HG03095 (cell line): ENCODE measurements around the gene HDAC10.

Experiments
- ATAC-seq: cut with Tn5 transposase; IDR thresholded peaks from one replicate; pipeline ENCODE4 v1.9.1; 2021; ENCODE audit warnings: moderate library complexity; ENCODE audit not compliant: unreplicated experiment

Gene HDAC10

GRCh38 chr22:50244420-50245213 lies 6.4 kb downstream of the HDAC10 start, which contains the start of gene TUBGCP6:
Gene TUBGCP6 (minus strand): TSS chr22:50245023. CDS start chr22:50244459, 564 bp downstream.
- ATAC-seq, result no peak

- no peak for ATAC-seq
Observed at GRCh38 chr22:50243685-50244419, 7.2 kb downstream of the HDAC10 start.

- ATAC-seq, result no peak
Observed at GRCh38 chr22:50242406-50242949, 8.6 kb downstream of the HDAC10 start.

DNA sequence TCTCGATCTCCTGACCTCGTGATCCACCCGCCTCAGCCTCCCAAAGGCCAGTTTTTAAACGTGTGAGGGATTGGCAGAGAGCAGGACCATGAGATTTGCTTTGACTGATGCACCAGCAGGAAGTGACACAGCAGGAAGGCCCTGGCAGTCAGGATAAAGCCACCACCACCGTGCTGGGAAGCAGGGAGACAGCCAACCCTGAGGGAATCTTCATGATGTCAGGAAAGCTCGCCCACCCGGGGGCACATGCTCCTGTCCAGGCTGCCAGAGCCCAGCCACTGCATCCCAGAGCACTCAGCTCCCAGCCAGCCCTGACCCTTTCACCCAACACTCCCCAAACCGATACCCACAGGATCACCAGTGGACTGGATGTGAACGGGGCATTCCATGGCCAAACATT lies 12.3 kb downstream of the HDAC10 start:
- no peak for ATAC-seq

DNA sequence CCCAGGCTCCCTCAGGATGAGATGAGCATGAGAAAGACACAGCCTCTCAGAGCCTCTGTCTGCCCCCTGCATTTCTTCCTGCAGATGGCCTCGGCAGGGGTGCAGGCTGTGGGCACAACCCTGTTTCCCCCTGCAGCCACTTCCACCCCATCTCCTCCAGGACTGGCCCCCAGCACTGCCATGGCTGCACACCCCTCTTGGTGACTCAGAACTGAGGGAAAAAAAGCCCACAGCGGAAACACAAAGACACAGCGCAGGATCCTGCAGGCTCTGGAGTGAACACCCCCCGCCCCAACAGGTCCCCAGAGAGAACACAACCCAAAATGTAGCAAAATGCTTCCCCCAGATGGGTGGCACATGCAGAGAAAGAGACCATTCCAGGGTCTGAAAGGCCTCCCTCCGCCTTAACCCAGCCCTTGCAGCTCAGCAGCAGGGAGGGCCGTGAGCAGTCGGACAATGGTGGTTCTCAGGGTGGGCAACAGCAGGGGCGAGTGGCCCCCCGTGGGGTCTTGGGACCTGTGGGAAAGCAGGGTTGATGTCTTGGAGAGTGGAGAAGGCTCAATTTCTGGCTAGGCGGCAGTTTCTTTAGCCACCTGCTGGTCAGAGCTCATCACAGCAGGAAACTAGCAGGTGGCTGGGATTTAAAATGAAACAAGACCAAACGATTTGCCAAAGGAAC lies 14.2 kb downstream of the HDAC10 start:
- no peak for ATAC-seq

- no peak for ATAC-seq
Observed at GRCh38 chr22:50233223-50233622, 17.8 kb downstream of the HDAC10 start.

DNA sequence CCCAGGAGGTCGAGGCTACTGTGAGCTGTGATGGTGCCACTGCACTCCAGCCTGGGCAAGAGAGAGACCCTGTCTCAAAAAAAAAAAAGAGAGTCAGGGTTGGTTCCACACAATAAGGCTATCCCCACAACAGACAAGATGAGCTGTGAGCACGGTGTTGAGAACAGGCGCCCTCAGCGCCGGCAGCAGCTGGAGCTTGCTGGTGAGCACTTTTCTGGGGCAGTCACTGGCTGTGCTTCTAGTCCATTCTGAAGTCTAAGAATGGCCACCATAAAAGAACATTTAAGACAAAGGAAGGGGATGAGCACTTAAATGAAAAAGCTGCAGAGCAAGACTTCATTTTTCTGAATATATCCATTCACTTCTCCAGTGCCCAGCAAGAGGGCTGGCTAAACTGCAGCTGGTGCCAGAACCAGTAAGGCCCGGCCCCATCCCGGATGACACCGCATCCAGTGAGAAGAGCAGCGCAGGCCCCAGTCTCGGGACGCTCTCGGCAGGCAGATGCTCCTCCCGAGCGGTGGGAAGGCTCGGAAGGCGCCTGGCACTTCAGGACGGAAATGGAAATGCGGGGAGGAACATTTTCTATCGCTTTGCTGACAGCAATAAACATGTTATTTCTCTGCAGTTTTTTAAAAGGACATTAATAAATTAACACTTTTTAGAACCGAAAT lies 18.4 kb downstream of the HDAC10 start:
- no peak for ATAC-seq

- ATAC-seq, result no peak
Observed at GRCh38 chr22:50229370-50229769, 21.7 kb downstream of the HDAC10 start.

DNA sequence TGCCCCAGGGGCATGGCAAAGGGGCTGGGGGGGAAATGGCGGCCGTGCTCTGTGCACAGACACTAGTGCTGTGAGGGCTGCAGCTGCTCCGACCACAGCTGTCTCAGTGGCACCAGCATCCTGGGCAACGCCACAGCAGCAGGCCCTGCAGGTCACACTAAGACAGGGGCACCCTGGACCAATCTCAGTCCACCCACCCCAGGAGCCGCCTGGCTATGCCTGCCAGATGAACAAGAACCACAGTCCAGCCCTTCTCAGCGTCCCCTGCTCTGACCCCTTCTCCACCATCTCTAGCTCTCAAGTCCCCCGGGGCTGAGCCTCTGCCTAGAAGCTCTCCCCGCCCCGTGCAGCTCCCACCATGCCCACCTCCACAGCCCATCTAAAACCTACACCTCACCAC lies 22.7 kb downstream of the HDAC10 start:
- no peak for ATAC-seq

DNA sequence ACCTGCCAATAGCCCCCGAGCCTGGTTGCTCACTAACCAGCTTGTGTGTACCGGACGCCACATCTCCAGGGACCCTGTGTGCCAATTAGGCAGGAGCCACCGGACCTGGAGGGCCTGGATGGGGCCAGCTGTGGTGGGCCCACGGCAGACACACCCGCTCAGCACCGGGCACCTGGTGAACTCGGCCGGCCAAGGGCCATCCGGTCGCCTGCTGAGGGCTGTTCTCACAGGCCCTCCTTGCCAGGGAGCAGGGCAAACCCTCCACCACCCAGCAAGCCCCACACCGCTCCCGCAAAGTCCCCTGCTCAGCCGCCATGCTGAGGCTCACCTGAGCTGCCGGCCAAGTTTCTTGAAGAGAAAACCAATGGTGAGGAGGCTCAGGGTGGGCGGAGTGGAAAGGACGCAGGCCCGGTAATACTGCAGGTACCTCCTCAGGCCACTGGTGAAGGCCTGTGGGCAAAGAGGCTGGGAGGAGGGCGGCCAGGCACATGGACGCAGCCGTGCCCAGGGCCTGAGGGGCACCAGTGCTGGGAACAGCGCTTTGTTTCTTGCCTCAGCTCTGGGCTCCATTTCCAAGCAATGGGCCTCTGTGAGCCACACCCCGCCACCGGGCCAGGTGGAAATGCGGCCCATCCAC lies 23.4 kb downstream of the HDAC10 start:
- ATAC-seq, result no peak

DNA sequence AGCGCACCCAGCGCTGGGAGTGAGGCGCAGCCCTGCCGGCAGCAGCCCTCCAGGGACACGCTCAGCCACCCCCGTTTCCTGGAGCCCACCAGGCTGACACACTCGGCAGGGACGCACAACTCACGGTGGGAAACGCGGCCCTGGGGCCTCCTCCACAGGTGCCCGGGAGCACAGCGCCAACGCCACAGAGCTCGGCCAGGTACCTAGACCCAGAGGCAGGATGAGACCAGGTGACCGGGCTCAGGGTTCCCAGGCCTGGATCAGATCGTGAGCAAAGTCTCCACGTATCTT lies 24.2 kb downstream of the HDAC10 start:
- no peak for ATAC-seq

GRCh38 chr22:50226063-50226874 lies 24.8 kb downstream of the HDAC10 start:
- ATAC-seq, result no peak

DNA sequence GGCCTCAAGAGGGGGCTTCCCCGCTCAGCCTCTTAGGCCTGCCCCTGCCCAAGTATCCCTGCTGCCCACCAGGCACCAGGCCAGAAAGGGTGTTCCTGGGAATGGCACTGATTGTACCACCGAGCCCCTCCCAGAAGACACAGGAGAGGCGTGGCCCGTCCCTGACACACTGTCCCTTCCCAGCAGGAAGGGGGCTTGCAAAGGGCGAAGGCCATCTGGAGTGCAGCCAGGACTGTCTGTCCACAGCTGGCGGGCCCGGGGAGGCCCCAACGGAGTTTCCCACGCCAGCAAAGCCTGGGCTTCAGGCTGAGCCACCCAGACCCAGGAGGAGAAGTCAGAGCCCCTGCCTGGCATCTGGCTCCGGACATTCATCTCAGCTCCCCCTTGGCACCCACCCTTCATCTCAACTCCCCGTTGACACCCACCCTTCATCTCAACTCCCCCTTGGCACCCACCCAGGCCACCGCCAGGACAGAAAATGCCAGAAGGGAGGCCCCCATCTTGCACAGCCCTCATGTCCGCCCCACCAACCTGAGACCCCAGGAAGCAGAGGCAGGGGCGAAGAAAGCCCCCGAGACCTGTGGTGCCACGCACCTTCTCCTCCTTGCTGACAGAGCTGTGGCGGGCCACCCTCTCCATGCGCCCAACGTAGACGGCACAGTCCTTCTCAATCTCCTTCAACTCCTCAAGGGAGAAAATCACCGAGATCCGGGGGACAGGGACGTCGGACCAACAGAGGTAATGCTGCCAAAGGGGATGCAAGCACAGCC lies 25.7 kb downstream of the HDAC10 start:
- ATAC-seq, result no peak

GRCh38 chr22:50224071-50224470 lies 27.0 kb downstream of the HDAC10 start:
- no peak for ATAC-seq

- no peak for ATAC-seq
Observed at GRCh38 chr22:50222508-50222907, 28.6 kb downstream of the HDAC10 start.

DNA sequence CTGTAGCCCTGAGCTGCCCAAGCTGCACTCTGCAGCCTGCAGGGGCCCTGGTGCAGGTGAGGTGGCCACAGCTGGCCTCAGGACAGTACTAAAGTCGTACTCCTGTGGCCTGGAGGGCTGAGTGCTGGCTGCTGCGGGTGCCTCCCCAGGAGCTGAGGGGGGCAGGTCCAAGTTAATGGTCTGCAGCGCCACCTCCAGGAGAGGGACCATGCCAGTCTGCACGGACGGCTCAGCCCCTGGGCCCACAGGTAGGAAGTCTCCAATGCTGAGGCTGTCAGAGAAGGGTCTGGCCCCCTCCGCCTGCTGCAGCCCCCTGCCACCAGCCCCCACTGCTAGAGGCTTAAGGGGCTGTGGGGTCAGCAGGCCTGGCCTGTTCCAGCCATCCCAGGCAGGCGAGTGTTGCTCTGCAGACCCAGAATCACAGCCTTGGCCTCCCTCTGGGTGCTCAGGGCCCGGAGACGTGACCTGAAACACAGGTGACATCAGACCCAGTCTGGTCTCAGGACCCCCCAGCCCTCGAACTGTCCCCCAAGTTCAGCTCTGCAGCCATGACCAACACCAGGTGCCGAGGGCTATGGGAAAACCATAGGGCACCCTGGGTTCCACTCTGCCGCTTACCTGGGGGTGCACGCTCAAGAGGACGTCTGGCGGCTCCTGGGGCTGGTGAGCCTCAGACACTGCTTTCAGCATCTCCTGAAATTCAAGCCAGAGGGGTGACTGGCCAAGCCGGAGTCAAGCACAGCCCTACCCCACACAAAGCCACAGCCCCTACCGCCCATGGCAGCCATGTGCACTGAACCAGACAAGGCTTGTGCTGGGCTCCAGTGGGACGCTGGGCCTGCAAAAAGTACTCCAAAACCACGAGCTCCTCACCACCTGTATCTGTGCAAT lies 29.4 kb downstream of the HDAC10 start:
- ATAC-seq, result no peak

GRCh38 chr22:50220603-50221409 lies 30.3 kb downstream of the HDAC10 start:
- no peak for ATAC-seq
